LNCaP clone FGC (cell line): ENCODE measurements around the gene PUS1.
"Not testable (repeated sequence)": the region's sequence is repeated elsewhere in the genome, so short reads cannot be mapped to it uniquely, and the experiment has no call there.

ENCODE experiments used
- DNase-seq: peaks from one replicate; pipeline ENCODE4 v3.0.0-alpha.2; 2011; ENCODE audit warnings: low read depth
- H3K4me3 ChIP-seq: 2 replicates; pipeline ENCODE4 v1.5.1; 2011; ENCODE audit warnings: mild to moderate bottlenecking, low read depth, low read length, control low read depth
- CTCF ChIP-seq: IDR thresholded peaks from 2 replicates; pipeline ENCODE4 v1.5.1; 2012; ENCODE audit warnings: mild to moderate bottlenecking; ENCODE audit not compliant: control insufficient read depth, insufficient read depth; ENCODE audit errors: extremely low read depth

The PUS1 gene

GRCh38 chr12:131949431-131950181, 20.5 kb downstream of the PUS1 start, which contains the start of gene EP400:
Gene EP400 (plus strand): TSS chr12:131949942. CDS start chr12:131960620, 10,678 bp downstream.
- H3K4me3 ChIP-seq: peak within 1 kb of the TSS; percentile 63
- peak; percentile 54 for DNase-seq
- peak; percentile 98 for TF ChIP-seq CTCF

- no peak for TF ChIP-seq CTCF
- DNase-seq: no peak
- H3K4me3 ChIP-seq: peak overlapping the region; percentile 63
Observed at GRCh38 chr12:131950182-131950913, 21.3 kb downstream of the PUS1 start.

GRCh38 chr12:131953810-131954209, 24.7 kb downstream of the PUS1 start:
- not testable (repeated sequence) for DNase-seq, H3K4me3 ChIP-seq

- not testable (repeated sequence) for H3K4me3 ChIP-seq
Observed at GRCh38 chr12:131954460-131954859, 25.4 kb downstream of the PUS1 start.

GRCh38 chr12:131959116-131959515, 30.0 kb downstream of the PUS1 start:
- DNase-seq: no peak
- no peak for TF ChIP-seq CTCF

More at GRCh38 chr12:131954460-131954859, 25.4 kb downstream of the PUS1 start:
- not testable (repeated sequence) for DNase-seq

GRCh38 chr12:131959641-131960589, 30.8 kb downstream of the PUS1 start:
- no peak for DNase-seq
- no peak overlapping the region for H3K4me3 ChIP-seq
- no peak for TF ChIP-seq CTCF

More at GRCh38 chr12:131959116-131959515, 30.0 kb downstream of the PUS1 start:
- H3K4me3 ChIP-seq: no peak overlapping the region

GRCh38 chr12:131960590-131961325, 31.7 kb downstream of the PUS1 start:
- not testable (repeated sequence) for H3K4me3 ChIP-seq, DNase-seq

GRCh38 chr12:131961328-131961727, 32.3 kb downstream of the PUS1 start:
- DNase-seq, H3K4me3 ChIP-seq: not testable (repeated sequence)
